ENCODE results near the gene SPATS2L.

SPATS2L gene

DNA sequence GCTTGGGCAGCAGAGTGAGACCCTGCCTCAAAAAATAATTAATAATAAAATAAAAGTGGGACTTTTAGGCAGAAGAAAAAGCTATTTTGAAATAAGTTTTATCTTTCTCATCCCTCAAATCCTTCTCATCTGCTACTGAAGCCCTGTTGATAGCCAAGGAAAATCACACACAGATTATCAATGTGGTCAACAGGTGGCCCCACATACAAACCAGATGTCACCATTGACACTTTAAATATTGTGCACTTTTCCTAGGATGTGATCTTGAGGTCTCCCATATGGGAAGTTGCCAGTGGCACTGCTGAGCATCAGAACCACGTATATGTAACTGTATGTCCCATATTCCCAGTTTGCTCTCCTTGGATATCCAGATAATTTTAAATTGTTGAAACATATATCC is 138.8 kb downstream of the SPATS2L start:
- DNase-seq (ENCODE audit: low read depth) = no peak

- DNase-seq (ENCODE audit: low read depth) = no peak
Measured at GRCh38 chr2:200446612-200447011, 140.1 kb downstream of the SPATS2L start.

DNA sequence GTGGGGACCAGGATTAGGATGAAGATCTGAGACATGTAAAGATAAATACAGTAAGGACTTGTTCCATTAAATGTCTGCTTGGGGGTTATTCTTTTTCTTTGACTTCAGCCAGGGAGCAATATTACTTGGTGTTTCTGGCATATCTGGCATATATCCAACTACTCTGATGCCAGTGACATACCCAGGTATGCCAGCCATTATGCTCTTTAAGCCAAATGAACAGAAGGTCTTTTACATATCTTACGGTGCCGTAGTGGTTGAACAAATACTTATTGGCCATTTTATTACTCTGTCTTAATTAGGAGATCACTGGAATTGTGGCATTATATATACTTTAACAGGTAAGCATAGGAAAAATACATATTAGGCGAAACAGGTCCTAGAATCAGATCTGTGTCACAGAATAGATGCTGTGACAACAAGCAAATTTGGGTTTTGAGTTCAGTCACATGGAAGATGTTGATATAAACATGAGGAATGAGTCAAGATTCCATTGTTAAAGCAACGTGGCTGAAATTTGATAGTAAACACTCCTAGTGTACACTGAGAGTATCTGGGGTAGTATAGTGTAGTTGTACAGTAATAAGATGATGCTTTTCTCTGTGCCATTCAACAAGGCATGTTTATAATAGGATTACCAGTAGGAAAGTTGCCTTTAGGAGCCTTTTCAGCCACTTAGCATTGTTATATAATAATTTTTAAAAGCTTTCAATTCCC is 140.8 kb downstream of the SPATS2L start:
- DNase-seq (ENCODE audit: low read depth) = no peak

DNA sequence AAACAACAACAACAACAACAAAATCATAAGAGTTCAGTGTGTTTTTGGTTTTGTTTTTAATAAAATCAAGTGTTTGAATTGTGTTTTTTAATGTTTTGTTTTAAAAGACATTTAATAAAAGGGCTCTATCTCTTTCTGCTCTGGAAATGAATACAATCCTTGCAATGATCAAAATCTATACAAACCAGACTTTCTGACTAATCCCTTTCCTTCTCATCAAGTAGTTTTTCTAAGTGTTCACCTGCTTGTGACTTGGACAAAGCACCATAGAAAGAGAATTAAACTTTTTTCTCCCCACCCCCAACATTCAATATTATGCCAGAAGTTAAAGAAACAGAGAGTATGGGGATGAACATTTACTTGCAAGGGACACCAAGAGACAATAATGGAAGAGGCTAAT is 142.0 kb downstream of the SPATS2L start:
- DNase-seq (ENCODE audit: low read depth) = no peak

- DNase-seq (ENCODE audit: low read depth) = no peak
Measured at GRCh38 chr2:200449149-200449548, 142.7 kb downstream of the SPATS2L start.

- no peak for DNase-seq (ENCODE audit: low read depth)
Measured at GRCh38 chr2:200450288-200450687, 143.8 kb downstream of the SPATS2L start.

- DNase-seq (ENCODE audit: low read depth) = no peak
Measured at GRCh38 chr2:200451511-200451910, 145.0 kb downstream of the SPATS2L start.

DNA sequence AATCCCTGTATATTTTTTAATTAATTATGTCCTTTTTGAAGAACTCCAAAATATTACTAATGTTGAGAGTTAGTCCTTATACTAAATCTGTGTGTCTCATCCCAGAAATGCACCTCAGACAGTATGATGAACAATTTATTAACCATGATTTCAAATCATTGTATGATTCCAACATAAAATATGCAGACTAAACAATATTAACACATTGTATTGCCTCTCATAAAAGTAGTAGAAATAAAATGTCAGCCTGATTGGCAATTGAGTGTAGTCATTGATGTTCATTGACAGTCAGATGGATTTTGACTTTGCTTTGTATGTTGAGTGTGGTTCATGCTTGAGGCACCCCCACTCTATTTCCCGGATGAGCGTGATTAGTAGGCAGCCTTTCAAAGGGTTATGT is 145.9 kb downstream of the SPATS2L start:
- no peak for DNase-seq (ENCODE audit: low read depth)

- no peak for DNase-seq (ENCODE audit: low read depth)
Measured at GRCh38 chr2:200453142-200453852, 146.8 kb downstream of the SPATS2L start.

- DNase-seq (ENCODE audit: low read depth) = no peak
Measured at GRCh38 chr2:200453853-200454534, 147.5 kb downstream of the SPATS2L start.

GRCh38 chr2:200454927-200455801 is 148.7 kb downstream of the SPATS2L start:
- no peak for DNase-seq (ENCODE audit: low read depth)

DNA sequence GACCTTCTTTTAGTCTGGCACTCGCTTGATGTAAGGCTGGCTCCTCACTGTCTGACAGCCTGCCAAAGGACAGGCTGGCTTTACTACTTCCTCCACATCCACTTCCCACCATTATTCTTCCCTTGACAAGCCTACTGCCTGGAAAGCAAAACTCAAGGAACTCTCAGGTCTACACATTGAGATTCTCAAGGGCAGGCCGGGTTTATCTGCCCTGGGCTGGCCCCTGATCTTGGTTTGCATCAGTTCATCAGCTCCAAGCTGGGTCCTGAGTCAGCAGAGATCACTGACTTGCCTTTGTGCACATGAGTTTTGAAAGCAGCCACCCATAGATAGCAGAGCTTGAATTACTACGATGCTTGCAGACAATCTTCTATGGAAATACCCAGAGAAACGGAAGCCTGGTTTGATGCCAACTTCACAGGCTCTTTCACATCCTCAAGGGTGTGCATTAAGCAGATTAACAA is 149.5 kb downstream of the SPATS2L start:
- DNase-seq (ENCODE audit: low read depth) = no peak

GRCh38 chr2:200456567-200456966 is 150.1 kb downstream of the SPATS2L start:
- DNase-seq (ENCODE audit: low read depth) = no peak

DNA sequence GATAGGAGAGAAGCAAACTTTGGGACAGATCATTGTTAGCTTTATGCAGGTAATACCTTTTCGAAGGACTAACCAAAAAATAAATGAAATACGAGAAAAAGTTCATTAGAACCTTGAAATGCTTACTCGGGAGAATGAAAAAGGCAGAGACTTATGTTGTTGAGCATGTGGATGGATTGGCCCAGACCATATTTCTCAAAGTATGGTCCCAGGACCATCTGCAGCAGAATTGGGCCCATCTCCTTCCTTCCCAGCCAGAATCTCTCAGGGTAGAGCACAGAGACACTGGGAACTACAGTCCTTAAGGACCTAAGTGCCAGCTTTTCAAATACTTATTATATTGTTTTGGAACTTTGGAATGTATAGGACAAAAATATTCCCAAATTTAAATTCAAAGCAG is 152.6 kb downstream of the SPATS2L start:
- no peak for DNase-seq (ENCODE audit: low read depth)

- no peak for DNase-seq (ENCODE audit: low read depth)
Measured at GRCh38 chr2:200461846-200462710, 155.6 kb downstream of the SPATS2L start.

DNA sequence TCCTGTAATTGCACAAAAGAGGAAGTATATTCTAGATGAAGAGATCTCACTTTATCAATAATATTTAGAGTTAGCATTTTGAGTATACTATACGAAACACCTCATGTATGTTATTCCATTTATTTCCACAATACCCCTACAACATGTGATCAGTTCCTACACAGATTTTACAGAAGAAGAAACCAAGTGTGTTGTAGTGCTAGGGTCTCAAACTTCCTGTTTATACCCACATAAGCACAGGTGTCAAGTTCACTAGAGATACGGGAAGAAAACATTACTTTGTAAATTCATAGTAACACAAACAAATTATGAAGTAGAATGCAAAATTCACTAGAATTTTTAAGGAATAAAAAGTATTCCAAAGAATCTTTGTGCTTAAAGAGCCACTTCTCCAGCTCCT is 157.0 kb downstream of the SPATS2L start:
- no peak for DNase-seq (ENCODE audit: low read depth)

DNA sequence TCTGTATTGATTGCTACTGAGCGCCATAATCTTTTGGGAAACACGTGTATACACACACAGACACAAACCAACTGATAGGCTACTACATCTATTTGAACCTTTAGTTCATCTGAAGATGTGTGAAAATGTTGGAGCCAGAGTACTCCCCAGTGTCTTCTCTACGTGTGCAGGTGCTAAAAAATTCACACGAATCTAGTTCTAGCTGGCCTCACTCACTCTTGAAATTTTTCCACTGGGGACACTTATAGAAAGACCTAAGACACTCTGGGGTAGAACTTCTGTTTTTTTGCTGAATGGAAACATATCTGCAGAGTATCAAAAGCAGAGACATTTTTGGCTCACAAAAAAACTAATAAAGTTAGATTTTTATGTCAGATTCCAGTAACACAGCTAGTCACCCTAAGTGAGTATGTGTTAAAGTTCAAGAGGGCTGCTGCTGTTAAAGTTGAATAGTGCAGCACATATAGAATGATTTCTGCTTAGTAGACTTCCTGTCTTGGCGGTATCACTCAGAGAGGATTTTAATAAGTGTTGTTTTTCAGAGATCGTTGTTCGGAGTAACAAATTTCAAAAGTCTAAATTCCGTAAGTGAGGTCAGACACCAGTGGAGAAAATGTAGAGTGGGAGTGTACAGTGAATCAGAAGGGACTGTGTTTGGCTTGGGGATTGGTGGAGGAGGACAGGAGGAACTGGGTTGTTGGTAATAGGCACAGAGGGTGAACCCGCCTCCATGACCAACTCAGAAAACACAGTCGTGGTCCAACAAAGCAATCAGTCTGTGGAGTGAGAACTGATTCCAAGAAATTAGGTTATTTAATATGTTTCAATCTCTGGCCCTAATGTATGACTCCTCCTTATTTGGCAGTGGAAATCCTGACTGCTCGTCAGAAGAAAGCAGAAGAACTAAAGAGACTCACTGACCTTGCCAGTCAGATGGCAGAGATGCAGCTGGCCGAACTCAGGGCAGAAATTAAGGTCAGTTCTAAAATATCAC is 160.2 kb downstream of the SPATS2L start:
- no peak for DNase-seq (ENCODE audit: low read depth)

- no peak for DNase-seq (ENCODE audit: low read depth)
Measured at GRCh38 chr2:200467806-200468681, 161.6 kb downstream of the SPATS2L start.

DNA sequence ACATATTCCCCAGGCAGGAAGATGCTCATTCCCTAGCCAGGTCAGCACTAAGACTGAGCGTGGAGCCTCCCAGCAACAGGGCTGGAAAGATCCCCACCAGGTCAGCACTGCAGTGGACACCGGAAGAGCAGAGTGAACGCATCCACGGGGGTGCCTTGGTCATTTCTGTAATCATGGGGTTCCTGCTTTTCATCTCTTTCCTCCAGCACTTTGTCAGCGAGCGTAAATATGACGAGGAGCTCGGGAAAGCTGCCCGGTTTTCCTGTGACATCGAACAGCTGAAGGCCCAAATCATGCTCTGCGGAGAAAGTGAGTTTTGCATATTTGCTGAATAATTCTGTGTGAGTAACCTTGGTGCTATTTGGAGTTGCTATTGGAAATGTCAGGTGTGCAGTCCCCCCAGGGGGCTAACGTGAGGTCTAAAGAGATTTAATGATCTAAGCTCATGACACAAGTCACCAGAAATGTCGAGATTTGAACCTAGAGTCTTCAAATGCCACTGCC is 163.3 kb downstream of the SPATS2L start:
- no peak for DNase-seq (ENCODE audit: low read depth)
